GF-D8 (cell line): ENCODE data around the gene WNT9B.

ENCODE experiments used
- DNase-seq: peaks from one replicate; lab custom pipeline; 2025; lab: John Stamatoyannopoulos, UW

WNT9B gene

GRCh38 chr17:46851029-46851741 is at the start of gene WNT9B:
Gene WNT9B, plus strand, starts transcription at chr17:46851583. Its CDS starts 56 bp downstream, at chr17:46851639.
- no peak for DNase-seq

DNA sequence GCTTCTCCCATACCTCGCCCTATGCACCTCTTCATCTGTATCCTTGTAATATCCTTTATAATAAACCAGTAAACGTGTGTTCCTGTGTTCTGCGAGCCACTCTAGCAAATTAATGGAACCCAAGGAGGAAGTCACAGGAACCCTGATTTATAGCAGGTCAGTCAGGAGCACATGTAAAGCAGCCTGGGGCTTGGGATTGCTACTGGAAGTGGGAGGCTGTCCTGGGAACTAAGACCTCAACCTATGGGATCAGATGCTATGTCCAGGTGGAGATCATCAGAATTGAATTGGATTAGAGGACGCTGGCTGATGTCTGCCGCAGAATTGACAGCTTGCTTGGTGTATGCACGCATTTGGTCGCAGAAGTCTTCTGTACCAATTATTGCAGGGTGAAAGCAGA is 48.6 kb upstream of the WNT9B start:
- DNase-seq = no peak

DNA sequence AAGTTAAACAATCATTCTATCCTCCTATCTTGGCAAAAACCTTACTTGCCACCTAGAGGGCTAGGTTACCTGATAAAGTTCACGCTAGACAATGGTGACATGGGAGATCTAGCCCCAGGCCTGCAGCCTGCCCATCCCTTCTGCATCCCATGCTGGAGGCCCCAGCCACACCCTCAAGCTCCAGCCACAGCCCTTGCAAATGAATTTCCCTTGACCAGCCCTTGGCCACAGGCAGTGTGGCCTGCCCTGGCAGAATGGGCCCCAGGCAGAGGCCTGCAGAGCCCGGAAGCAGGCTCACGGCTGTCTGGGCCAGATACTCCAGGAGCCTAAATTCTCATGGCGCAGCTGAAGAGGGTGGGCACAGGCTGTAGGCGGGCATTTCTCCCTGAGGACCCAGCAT is 47.8 kb upstream of the WNT9B start:
- no peak for DNase-seq

GRCh38 chr17:46805771-46806170 is 45.6 kb upstream of the WNT9B start:
- DNase-seq = no peak

GRCh38 chr17:46809110-46809571 is 42.2 kb upstream of the WNT9B start:
- DNase-seq = no peak

DNA sequence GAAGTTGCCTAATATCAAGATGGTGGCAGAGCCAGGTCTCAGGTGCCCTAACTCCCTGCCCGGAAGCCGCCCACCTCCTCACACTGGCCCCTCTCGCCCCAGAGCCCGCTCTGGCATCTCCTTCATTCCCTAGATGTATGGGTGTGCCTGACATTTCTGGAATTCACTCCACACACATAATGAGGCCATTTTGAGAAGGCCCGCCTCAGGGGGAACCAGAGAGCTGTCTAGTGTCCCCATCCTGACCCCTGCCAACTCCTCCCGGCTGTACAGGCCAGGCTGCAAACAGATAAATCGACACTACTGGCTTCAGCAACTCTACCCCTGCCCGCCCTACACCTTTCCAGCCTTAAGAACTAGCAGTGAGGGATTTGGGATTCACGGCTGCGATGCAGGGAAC is 40.5 kb upstream of the WNT9B start:
- no peak for DNase-seq

GRCh38 chr17:46811978-46812583 is 39.3 kb upstream of the WNT9B start:
- no peak for DNase-seq

- DNase-seq = no peak
Observed at GRCh38 chr17:46812624-46813318, 38.6 kb upstream of the WNT9B start.

DNA sequence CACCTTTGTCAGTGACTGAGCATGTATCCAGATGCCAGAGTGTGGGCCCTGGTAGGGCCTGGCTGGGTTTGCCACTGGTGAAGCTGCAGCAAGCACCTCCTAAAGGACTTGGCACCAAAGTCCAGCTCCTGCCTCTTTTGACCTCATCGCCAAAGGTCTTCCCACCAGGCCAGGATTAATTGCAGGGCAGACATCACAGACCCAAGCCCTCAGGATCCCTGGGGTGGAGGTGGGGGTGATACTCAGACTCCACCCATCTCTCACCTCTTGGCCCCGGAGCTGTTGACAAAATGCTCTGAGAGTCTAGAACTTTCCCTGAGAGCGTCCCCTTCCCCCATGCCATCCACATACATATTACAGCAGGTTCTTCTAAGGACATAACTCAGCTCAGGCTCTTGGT is 37.5 kb upstream of the WNT9B start:
- DNase-seq = no peak

DNA sequence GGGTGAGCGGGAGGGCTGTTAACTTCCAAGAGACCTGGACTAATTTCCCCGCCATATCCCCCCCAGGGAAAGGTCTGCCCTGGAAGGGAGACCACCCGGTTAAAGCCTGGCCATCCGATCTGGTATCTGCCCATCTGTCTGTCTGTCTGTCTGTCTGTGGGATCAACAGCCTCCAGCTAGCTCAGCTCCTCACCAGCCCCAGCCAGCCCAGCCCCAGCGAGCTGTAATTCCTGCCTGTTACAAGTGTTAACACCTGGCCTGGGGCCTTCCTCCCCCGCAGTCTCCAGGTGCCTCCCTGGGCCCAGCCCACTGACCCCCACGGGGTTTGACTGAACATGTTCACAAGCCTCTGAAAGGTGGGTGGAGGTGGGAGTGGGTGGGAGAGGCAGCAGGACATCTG is 36.9 kb upstream of the WNT9B start:
- no peak for DNase-seq

DNA sequence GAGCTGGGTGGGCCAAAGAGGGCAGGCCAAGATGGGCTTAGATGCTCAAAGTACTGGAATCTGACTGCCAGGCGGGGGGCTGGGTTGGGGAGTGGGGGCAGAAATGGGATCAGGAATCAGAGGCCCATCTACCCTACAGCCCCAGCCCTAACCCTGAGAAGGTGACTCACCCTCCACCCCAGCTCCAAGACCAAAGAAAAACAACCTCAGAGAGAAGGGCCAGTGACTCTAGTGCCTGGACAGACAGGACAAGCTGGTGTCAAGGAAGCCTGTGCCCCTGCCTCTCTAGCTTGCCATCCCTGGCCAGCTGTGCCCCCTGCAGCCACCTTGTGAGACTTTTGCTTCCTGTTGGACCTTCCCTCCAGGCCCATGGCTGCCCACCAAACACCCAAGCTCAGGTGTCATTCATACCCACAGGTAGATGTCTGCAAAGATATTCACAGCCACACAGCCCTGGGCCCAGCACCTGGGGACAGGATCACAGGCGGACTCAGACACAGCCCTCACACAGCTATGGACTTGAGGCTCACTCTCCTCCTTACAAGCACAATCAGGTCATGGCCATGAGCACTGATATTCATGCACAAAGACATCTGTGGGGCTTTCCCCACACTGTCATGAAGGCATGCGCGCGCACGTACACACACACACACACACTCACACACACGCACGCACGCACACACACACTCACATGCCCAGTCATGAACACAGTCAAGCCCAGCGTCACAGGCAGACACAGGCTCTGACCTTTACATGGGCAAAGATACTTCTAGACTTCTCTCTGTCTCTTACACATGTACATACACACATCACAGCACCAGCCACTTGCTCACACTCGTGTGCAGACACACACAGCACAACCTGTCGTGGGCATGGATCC is 35.7 kb upstream of the WNT9B start:
- DNase-seq = no peak

DNA sequence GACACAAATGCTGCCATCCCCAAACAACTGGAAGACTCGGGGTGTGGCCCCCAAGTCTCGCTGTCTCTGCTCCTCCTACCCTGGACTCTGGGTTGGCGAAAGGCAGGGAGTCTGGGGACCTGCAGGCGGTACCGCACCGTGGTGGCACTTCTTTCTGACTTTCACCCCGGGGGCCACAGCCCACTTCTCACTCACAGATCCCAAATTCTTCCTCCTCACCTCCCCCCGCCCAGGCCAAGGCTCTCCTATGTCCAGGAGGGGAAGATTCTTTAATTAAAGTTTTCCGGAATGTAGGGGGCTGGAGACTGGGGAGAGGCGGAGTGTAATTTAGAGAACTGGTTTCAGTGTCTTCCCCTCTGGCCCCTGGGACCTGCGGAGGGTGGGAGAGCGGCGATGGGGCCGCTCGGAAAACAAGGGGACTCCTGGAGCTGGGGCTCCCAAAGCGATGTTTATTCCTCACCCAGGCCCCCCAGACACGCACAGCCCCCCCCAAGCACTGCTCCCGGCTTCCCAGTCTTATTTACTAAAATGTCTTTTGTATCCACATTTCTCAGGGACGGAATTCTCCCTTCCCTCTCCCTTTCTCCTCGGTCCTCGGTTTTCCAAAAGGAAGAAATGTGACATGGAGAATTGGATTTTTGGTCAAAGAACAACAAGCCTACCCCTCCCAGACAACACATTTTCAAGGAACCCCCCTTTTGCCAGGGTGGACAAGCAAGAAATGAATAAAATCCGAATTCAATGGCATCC is 34.1 kb upstream of the WNT9B start:
- DNase-seq = no peak

GRCh38 chr17:46817901-46818209 is 33.5 kb upstream of the WNT9B start:
- no peak for DNase-seq

GRCh38 chr17:46818316-46818928 is 33.0 kb upstream of the WNT9B start, which contains the start of gene WNT3:
Gene WNT3, minus strand, starts transcription at chr17:46818692. Its CDS starts 95 bp downstream, at chr17:46818597.
- no peak for DNase-seq

DNA sequence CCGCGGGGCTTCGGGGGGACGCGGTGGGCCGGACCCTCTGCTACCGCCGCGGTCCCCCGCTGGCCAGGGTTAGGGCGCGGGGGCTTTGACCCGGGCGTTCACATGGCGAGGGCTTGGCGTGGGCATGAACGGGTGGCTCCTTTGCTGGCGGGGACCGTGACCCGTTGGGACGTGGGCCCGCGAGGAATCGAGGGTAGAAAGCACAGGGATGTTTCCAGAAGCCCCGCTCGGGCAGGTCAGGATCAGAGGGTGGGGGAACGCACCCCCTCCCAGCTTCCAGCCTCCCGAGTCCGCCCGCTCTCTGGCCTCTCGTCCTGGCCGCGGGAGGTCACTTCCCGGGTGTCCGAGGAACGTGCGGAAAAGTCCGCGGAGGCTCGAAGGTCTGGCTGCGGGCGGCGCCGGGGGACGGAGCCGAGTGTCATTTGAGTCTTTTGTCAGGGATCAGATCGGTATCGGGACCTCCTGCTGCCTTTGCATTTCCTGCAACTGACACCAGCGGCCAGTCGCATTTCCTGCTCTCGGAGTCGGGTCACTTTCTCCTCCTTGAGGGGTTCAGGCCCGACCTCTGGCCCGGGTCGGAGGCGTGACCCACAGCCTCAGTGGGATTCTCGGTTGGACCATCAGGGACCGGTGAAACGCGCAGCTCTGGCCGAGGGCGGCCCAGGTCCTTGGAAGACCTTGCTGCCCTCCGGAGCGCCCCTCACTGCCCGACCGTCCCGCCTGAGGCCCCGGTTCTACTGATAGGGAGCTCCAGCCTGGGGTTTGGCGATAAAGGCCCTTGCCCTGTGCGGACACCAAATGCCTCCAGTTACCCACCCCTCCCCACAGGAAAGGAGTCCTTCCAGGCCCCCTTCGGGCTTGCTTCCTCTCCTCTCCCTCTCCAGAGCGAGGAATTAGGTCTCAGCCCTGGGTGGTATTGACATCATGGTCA is 32.2 kb upstream of the WNT9B start:
- DNase-seq = no peak

- DNase-seq = no peak
Observed at GRCh38 chr17:46819906-46820351, 31.5 kb upstream of the WNT9B start.

DNA sequence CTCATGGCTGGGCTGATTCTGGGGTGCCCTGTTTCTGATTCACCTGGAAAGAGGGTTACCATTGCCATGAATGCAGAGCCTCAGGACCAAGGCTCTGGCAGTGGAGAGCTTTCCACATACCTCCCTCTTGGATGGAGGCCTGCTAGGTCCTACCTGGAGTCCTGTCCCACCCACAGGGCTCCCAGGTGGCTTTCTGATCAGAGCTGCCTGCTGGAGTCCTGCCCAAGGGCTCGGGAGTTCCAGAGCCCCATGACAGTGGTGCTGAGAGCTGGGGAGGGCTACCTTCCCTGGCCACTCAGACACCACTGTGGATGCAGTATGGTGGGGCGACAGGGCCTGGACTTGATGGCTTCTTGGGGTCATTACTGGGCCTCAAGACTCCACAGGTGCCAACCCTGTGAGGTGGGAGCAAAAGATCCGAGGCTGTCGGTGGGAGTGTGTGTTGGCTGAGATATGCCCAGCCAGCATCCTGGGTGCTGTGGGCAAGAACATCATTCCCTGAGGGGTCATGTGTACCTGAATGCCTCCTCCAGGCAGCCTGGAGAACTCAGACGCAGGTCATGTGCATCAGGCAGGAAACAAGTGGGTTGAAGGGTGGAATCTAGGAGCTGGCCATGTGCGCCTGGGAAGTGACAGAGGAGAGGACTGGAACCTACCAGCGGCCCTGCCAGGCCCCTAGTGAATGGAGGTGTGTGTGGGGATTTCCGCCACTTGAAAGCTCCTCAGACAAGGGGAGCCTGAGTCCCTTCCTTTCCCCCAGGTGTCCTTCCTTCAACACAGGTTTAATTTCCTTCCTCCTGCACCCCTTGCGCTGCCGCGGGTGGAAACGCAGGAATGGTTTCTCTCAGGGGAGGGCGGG is 30.6 kb upstream of the WNT9B start:
- no peak for DNase-seq

GRCh38 chr17:46821482-46822387 is 29.6 kb upstream of the WNT9B start:
- DNase-seq = no peak
